NCI-H1105 (cell line): ENCODE results near the gene ITPK1.

Experiments used
- DNase-seq: peaks from one replicate; lab custom pipeline; 2025; lab: John Stamatoyannopoulos, UW

ITPK1 gene

DNA sequence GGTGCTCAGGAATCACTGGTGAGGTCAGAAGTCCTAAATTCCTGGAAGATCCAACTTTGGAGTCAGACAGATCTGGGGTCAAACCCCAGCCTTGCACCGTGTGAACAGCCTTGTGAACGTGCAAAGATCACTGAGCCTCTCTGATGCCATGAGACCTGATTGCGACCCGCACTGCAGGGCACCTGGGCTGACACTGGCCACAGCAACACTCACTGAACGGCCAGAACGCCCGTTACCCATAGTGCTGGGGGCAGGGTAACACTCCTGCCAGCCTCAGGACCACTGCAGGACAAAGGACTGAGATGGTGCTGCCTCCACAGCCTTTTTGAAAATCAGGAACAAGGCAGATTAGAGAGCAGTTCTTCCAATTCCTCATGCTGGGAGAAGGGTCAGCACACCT lies 164.5 kb downstream of the ITPK1 start:
- DNase-seq = no peak

DNA sequence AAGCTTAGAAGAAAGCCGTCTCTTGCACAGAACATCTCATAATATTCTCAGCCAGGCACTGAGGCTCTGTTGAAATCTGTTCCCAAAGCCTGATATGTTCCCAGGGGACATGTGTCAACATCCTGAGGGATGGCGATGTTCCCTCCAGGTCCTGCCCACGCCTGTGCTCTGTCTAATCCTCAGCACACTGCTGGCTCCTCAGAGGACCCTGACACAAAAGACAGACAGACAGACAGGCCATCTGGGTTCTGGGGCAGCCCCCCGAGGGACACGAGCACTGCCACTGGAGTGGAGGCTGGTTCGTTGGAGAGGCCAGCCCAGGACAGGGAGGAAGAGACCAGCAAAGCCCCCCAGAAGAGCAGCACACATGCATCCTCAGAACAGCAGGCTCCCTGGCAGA lies 165.0 kb downstream of the ITPK1 start:
- DNase-seq = no peak

GRCh38 chr14:92950193-92950540 lies 165.6 kb downstream of the ITPK1 start:
- DNase-seq = no peak

- DNase-seq = no peak
Measured at GRCh38 chr14:92949496-92950192, 166.1 kb downstream of the ITPK1 start.

DNA sequence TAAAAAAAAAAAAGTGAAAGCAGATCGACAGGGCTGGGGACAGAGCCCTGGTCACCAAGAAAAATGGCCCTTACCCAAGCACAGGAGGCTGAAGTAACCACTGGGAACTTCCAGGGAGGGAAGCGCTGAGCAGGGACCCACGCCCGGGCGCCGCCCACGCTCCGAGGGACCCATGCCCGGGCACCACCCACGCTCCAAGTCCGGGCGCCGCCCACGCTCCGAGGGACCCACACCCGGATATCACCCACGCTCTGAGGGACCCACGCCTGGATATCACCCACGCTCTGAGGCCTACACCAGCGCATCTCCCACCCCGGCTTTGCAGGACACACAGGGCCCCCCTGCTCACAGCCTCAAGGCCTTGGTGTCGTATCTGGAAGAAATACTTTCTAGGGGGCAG lies 167.1 kb downstream of the ITPK1 start:
- no peak for DNase-seq

GRCh38 chr14:92946847-92947545 lies 168.7 kb downstream of the ITPK1 start:
- no peak for DNase-seq

- no peak for DNase-seq
Measured at GRCh38 chr14:92945959-92946846, 169.5 kb downstream of the ITPK1 start.

- DNase-seq = no peak
Measured at GRCh38 chr14:92945544-92945943, 170.2 kb downstream of the ITPK1 start.

DNA sequence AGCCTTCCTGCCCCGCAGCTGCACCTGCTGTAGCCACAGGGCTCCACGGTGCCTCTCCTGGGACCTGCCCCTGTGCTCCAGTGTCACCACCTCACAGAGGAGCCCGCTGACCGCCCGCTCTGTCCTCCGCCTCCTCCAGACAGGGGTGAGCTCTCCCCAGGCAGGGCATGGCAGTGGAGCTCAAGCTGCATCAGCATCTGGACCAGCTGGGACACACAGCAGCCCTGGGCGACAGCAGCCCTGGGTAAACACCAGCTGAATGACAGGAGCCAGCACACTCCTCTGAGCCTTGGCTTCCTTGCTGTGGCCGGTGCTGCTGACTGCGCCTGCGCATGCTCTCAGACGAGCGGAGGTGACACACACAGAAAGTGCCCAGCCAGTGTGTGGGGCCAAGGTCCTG lies 170.7 kb downstream of the ITPK1 start:
- DNase-seq = no peak

- no peak for DNase-seq
Measured at GRCh38 chr14:92943855-92944570, 171.7 kb downstream of the ITPK1 start.

- DNase-seq = no peak
Measured at GRCh38 chr14:92942976-92943710, 172.6 kb downstream of the ITPK1 start.

DNA sequence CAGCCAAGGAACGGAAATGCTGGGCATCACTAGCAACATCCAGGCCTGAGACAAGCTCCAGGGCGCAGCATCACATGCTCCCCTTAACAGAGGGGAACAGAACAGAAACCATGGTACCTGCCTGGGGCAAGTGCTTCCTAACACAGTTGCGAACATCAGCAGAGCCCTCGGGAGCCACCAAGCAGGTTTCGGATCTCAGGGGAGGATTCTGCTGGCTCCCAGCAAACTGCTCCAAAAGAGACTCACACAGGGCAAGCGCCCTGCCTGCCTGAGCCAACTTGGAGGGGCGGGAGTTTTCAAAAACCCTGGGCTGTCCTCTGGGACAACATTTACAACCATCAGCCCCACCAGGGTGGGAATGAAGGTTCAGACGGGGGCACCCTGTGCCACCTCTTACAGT lies 173.1 kb downstream of the ITPK1 start:
- no peak for DNase-seq

GRCh38 chr14:92942136-92942535 lies 173.6 kb downstream of the ITPK1 start:
- no peak for DNase-seq

GRCh38 chr14:92941531-92941930 lies 174.2 kb downstream of the ITPK1 start:
- no peak for DNase-seq

DNA sequence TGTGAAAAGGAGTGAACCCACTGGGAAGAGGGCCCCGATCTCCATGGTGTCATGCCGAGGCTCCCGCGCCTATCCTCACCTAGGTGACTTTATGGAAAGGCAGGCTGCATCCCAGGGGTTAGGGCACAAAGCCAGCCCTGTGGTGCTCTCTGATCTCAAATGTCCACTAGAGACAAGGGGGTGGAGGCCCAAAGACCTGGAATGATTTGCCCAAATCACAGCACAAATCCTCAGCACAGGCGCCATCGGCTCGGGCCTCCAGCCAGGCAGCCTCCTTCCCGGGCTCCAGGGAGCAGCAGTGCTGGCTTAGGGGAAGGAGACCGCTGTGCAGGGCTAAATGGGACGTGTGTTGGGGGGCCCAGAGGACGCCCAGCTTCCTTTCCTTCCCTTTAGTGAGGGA lies 175.2 kb downstream of the ITPK1 start:
- DNase-seq = no peak

GRCh38 chr14:92939699-92940098 lies 176.0 kb downstream of the ITPK1 start:
- DNase-seq = no peak

GRCh38 chr14:92938890-92939671 lies 176.6 kb downstream of the ITPK1 start:
- DNase-seq = no peak

- no peak for DNase-seq
Measured at GRCh38 chr14:92938235-92938875, 177.4 kb downstream of the ITPK1 start.

DNA sequence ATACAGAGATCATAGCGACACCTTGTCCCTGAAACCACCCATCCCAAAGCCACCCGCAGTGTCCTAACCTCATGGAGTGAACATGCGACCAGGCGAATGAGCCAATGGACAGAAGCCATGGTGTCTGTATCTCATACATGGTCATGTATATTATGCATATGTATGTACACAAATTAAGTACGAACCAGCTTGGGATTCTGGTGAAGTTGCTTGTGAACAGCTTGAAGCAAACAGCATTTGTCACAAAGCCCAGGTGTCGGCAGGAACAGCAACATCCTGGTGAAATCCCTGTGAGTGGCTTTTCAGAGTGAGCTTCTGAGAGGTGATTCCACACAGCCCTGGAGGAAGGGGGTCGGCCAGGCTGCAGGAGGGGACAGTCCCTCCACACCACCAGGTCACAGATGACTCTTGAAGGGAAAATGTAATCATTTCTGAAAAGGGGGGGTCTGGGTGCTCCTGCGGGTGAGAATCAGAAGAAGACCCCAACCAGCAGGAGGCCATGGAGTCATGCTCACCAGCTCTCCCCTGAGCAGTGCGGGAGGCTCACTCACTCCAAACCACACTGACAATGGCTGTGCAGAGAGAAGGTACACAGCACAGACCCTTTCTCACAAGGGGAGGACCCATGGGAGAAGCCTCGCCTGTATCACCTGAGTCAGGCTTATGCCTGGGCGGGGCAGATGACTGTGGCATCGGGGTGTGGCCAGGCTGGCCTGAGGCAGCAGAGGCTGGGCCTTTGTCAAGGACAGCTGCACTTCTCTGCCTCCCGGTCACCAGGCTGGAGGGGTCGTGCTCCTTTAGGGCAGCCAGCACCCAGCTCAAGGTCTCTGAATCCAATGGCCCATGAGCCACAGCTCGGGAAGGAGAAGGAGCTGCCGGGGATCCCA lies 178.4 kb downstream of the ITPK1 start:
- no peak for DNase-seq
